Testis (tissue), 3 donors: ENCODE results near the gene ZBTB18. TPM values are rescaled to one million over a fixed set of nuclear protein-coding genes. Genes with fewer than 3 reads are reported as not detected.

ENCODE experiments used
- DNase-seq: peaks from one replicate; pipeline ENCODE4 v3.0.0-alpha.2; 2019
- H3K27ac ChIP-seq, 2 donors: fragments of 200-600 bp; sonication (generic); one replicate each; pipeline ENCODE4 v1.5.1; 2019
- H3K27me3 ChIP-seq: fragments of 200-600 bp; sonication (generic); one replicate; pipeline ENCODE4 v1.5.1; 2019
- H3K36me3 ChIP-seq: fragments of 200-600 bp; sonication (generic); one replicate; pipeline ENCODE4 v1.5.1; 2017; ENCODE audit warnings: low read depth; ENCODE audit errors: missing control alignments
- H3K4me1 ChIP-seq: fragments of 200-600 bp; sonication (generic); one replicate; pipeline ENCODE4 v1.5.1; 2019
- H3K4me3 ChIP-seq, 2 donors: fragments of 200-600 bp; sonication (generic); one replicate each; pipeline ENCODE4 v1.5.1; 2017 to 2019
- H3K9me3 ChIP-seq: fragments of 200-600 bp; sonication (generic); one replicate; pipeline ENCODE4 v1.5.1; 2017
- CTCF ChIP-seq, 3 experiments: fragments of 450-650 bp in 2 of 3; fragments of 200-600 bp in 1 of 3; sonication (generic) in 1 of 3; IDR thresholded peaks; one replicate each; pipeline ENCODE4 v1.5.1; 2016 to 2019; ENCODE audit warnings: antibody characterized with exemption in 3 of 3, mild to moderate bottlenecking in 2 of 3, moderate library complexity in 1 of 3
- POLR2A ChIP-seq: fragments of 450-650 bp; IDR thresholded peaks from one replicate; pipeline ENCODE4 v1.6.1; 2017; ENCODE audit warnings: antibody characterized with exemption, mild to moderate bottlenecking, moderate library complexity
- WGBS, 2 donors: methylation state at CpG; one replicate each; pipeline ENCODE4 v1.1.5; 2018; 5-methylcytosine and 5-hydroxymethylcytosine counted together
- intact Hi-C: fragments of 100-400 bp; cut with DNase I; formaldehyde crosslinking; loops from one replicate; pipeline ENCODE4 v1.15.1; 2023; ENCODE audit warnings: low total_unique reads
- polyA plus RNA-seq: library from polyadenylated mRNA; stranded (reverse); fragments of 350-450 nt; fragmentation: Illumina TruSeq; extraction: RNeasy Lipid Tissue Mini Kit (QIAGEN cat#74804); gene quantifications from one replicate; pipeline ENCODE4 v1.2.3, GENCODE V29; 2014; ENCODE audit warnings: low read depth, low replicate concordance; ENCODE audit not compliant: insufficient read depth
- total RNA-seq, 2 donors: library from RNA; depleted of rRNA; stranded (reverse); fragments of >200 nt; gene quantifications; one replicate each; pipeline ENCODE4 v1.2.3, GENCODE V29; 2016

The ZBTB18 gene
- total and polyA plus RNA-seq, 3 donors from 2014 or later, result 45.0 to 61.9 (median 54.3) TPM

GRCh38 chr1:244092964-244093638 is 42.0 kb downstream of the ZBTB18 start:
- no peak overlapping the region for H3K4me3 ChIP-seq
- no peaks in the 10 kb centered on the region for H3K27me3 ChIP-seq
- H3K9me3 ChIP-seq, result no peaks in the 10 kb centered on the region
- H3K36me3 ChIP-seq, result no peaks in the 10 kb centered on the region
- H3K27ac ChIP-seq, result no peak overlapping the region
- DNase-seq, result no peak
- H3K4me1 ChIP-seq, result no peaks in the 10 kb centered on the region
- WGBS, 2 donors, result 81 to 82% methylated on average over 11 of the region's 11 CpGs
- TF ChIP-seq CTCF (IDR thresholded peaks at IDR 0.05) (no peak), POLR2A (no peak)
- intact Hi-C loops, result no loop called here

GRCh38 chr1:244094880-244095528 is 43.9 kb downstream of the ZBTB18 start:
- TF ChIP-seq CTCF (IDR thresholded peaks at IDR 0.05), result no peak
- no peaks in the 10 kb centered on the region for H3K9me3 ChIP-seq
- H3K27ac ChIP-seq, result no peak overlapping the region
- H3K36me3 ChIP-seq, result no peaks in the 10 kb centered on the region
- no peak for DNase-seq
- WGBS, 2 donors, result 92 to 94% methylated on average over 9 of the region's 9 CpGs
- no peak overlapping the region for H3K4me3 ChIP-seq
- intact Hi-C loops, result no loop called here
- H3K27me3 ChIP-seq, result no peaks in the 10 kb centered on the region
- H3K4me1 ChIP-seq, result no peaks in the 10 kb centered on the region

GRCh38 chr1:244095529-244095911 is 44.4 kb downstream of the ZBTB18 start:
- Histone ChIP-seq H3K36me3 (no peaks in the 10 kb centered on the region), H3K4me1 (no peaks in the 10 kb centered on the region), H3K27me3 (no peaks in the 10 kb centered on the region), H3K9me3 (no peaks in the 10 kb centered on the region), H3K27ac (no peak overlapping the region), H3K4me3 (no peak overlapping the region)
- TF ChIP-seq CTCF (IDR thresholded peaks at IDR 0.05), result no peak
- intact Hi-C loops, result no loop called here
- WGBS, 2 donors, result 89% methylated on average over 4 of the region's 4 CpGs
- no peak for DNase-seq

- H3K4me1 ChIP-seq, result no peaks in the 10 kb centered on the region
- 90 to 92% methylated on average over 13 of the region's 13 CpGs for WGBS, 2 donors
- intact Hi-C loops, result no loop called here
- no peaks in the 10 kb centered on the region for H3K27me3 ChIP-seq
- no peak overlapping the region for H3K4me3 ChIP-seq
- TF ChIP-seq POLR2A, result no peak
- no peak for TF ChIP-seq CTCF (IDR thresholded peaks at IDR 0.05)
- no peak overlapping the region for H3K27ac ChIP-seq
- H3K36me3 ChIP-seq, result no peaks in the 10 kb centered on the region
- H3K9me3 ChIP-seq, result no peaks in the 10 kb centered on the region
- DNase-seq, result no peak
These were observed 45.1 kb downstream of the ZBTB18 start for GRCh38 chr1:244096066-244096610.
